GM12891 (cell line): ENCODE measurements around the gene PDE6B.
"Not testable (repeated sequence)": the region's sequence is repeated elsewhere in the genome, so short reads cannot be mapped to it uniquely, and the experiment has no call there.

ENCODE experiments used
- DNase-seq: peaks from one replicate; pipeline ENCODE4 v3.0.0; 2011; ENCODE audit warnings: low spot score; ENCODE audit not compliant: insufficient read length
- FAIRE-seq: peaks from 2 replicates; lab custom pipeline; 2011; peaks lifted over from hg19 to GRCh38; lab: Jason Lieb, UNC
- PAX5 ChIP-seq: IDR thresholded peaks from 2 replicates; pipeline ENCODE4 v1.6.1; 2011; ENCODE audit warnings: low read length, moderate library complexity, mild to moderate bottlenecking; ENCODE audit not compliant: insufficient read depth, severe bottlenecking
- POLR2A ChIP-seq: IDR thresholded peaks from 2 replicates; pipeline ENCODE4 v1.6.1; 2011; ENCODE audit warnings: low read depth, low read length, control low read depth
- POLR2AphosphoS5 ChIP-seq: IDR thresholded peaks from 2 replicates; pipeline ENCODE4 v1.6.1; 2011; ENCODE audit warnings: low read depth, low read length, control low read depth
- POU2F2 ChIP-seq: IDR thresholded peaks from 2 replicates; pipeline ENCODE4 v1.6.1; 2011; ENCODE audit warnings: low read depth, mild to moderate bottlenecking, control low read depth, low read length, moderate library complexity
- SPI1 ChIP-seq: IDR thresholded peaks from 2 replicates; pipeline ENCODE4 v1.6.1; 2011; ENCODE audit warnings: low read depth, low read length, control low read depth
- TAF1 ChIP-seq: IDR thresholded peaks from 2 replicates; pipeline ENCODE4 v1.6.1; 2011; ENCODE audit warnings: low read depth, low read length, control low read depth

Gene PDE6B

DNA sequence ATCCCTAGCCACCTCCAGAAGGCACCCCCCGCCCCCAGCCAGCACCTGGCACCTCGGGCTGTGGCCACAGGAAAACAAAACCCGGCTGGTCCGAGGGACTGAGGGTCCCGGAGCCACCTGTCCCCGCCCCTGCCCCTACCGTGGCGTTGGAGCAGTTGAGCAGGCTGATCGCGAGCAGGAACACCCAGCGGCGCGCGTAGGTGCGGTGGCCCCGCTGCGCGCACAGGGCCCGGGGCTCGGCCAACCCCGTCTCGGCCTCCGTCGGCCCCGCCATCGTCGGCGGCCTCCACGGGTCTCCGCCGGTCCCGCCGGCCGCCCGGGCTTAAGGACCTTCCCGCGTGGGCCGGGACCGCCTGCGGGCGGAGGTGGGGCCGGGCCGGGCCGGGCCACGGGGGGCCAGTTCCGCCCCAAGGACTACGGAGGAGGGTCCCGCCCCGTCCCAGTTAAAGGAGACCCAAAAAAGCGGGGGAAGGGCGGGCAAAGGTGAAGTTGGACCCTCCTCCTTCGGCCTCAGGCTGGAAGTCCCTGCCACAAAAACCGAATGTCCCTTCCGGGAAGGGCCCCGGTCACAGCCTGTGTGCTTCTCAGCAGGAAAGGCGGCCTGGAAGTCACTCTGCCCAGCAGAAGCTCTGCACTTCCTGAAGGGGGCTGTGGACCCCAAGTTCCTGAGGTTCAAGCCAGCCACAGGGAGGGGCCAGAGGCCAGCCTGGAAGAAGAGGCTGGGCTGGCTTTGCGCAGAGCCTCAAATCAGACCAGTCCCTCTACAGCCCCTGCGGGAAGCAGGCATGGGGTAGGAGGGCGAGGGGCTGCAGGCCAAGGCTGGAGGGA lies 63.7 kb downstream of the PDE6B start, which contains the start of gene SLC49A3:
TSS of gene SLC49A3 (minus strand) at position 298 of the 828 bp plus-strand sequence. CDS start at position 274, 24 bp downstream.
- FAIRE-seq (no peak), DNase-seq (no peak)
- TF ChIP-seq POLR2A (no peak), SPI1 (no peak), POLR2AphosphoS5 (no peak), POU2F2 (no peak), TAF1 (no peak), PAX5 (no peak)

- FAIRE-seq (no peak), DNase-seq (no peak)
- TF ChIP-seq POLR2AphosphoS5 (no peak), POU2F2 (no peak), PAX5 (no peak), SPI1 (no peak), TAF1 (no peak), POLR2A (no peak)
These were observed 64.3 kb downstream of the PDE6B start for GRCh38 chr4:689723-690122.

GRCh38 chr4:692771-693554 lies 67.6 kb downstream of the PDE6B start:
- TF ChIP-seq SPI1 (no peak), PAX5 (no peak), POU2F2 (no peak), POLR2AphosphoS5 (no peak), POLR2A (no peak), TAF1 (no peak)
- no peak for FAIRE-seq
- no peak for DNase-seq

DNA sequence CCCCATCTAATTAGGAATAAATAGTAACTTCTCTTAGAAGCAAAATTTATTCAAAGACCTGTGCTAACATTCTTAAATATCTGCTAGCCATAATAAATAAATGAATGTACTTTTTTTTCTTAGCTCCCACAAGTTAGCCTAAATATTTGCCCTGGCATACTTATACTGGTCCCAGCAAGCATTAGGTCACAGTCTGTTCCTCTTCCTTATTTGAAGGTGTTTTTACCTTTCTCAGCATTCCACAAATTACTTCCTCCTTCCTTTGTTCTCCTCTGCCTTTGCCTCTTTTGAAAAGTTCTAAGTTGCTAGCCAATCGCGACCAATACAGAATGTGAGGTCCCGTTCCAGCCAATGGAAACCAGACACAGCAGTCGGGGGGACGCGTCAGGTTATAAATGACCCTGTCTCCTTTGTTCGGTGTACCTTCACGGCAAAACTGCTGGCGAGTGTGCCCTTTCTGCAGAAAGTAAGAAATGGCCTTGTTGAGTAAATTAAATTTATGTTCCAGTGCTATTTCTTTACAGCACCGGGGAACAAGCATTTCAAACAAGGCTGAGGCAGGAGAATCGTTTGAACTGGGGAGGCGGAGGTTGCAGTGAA lies 69.1 kb downstream of the PDE6B start:
- not testable (repeated sequence) for DNase-seq, FAIRE-seq

DNA sequence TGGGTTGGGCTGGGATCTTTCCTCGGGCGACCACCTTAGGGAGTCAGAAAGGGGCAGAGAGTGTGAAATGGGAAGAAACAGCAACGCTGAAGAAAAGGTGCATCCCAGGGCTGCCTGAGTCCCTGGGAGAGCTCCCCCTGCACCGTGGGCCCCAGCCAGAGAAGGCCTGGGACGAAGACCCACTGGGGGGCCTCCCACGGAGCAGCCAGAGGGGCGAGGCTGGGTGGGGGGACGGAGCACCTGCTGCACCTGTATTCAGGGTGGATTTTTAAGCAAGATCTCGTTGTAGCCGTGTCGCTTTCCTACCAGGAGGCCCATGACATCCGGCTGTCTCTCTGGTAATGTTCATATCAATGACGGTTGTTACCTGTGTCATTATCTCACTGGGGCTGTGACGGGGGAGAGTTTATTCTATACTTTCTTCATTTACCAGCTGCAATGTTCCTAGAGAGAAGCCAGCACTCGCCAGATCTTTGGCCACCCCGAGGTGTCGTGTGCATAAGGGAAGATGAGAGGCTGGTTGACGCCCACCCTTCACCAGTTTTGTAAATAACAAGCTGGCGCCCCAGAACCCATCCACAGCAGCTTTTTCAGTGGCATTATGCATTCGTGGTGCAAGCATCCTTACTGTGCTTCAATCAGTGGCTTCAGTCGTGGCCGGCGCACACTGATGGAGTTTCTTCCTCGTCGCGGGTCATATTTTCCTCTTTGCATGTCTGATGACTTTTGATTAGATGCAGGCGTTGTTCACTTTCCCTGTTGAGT lies 74.6 kb downstream of the PDE6B start:
- DNase-seq = no peak
- FAIRE-seq = no peak
- TF ChIP-seq POLR2A (no peak), POU2F2 (no peak), SPI1 (no peak), TAF1 (no peak), POLR2AphosphoS5 (no peak)

DNA sequence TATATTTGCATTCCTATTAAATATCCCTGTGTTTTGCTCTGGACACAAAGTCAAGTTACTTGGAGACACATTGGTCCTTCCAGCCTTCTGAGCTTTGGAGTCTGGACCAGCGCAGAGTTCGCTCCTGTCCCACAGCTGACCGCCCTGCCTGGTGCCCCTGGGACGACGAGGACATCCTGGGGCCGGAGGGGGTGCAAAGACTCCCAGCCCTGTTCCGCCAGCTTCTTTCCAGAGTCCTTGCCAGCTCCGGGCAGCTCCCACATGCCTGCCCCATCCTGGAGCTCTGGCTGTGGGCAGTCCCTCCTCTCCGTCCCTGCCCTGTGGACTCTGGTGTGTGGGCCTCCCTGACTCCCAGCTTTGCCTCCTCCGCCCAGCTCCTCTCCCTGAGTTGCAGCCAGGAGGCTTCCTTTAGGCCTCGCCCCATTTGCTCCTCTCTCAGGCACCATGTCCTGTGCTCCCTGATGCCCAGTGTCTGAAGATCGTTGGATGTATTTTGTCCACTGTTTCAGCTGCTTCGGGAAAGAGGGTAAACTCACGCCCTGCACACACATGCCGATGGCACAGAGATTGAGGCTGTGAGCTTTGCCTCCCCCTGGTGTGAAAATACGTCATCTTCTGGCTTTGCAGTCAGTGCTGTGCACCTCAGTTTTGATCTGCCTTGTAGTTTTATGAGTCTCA lies 75.4 kb downstream of the PDE6B start:
- DNase-seq = no peak
- TF ChIP-seq POLR2AphosphoS5 (no peak), POU2F2 (no peak), SPI1 (no peak), PAX5 (no peak), POLR2A (no peak), TAF1 (no peak)
- no peak for FAIRE-seq

- TF ChIP-seq POLR2AphosphoS5 (no peak), PAX5 (no peak), TAF1 (no peak), SPI1 (no peak), POU2F2 (no peak), POLR2A (no peak)
- FAIRE-seq = no peak
These were observed 77.3 kb downstream of the PDE6B start for GRCh38 chr4:702618-703048.

GRCh38 chr4:703336-704197 lies 78.2 kb downstream of the PDE6B start:
- DNase-seq = no peak
- no peak for FAIRE-seq
- TF ChIP-seq POU2F2 (no peak), POLR2AphosphoS5 (no peak), PAX5 (no peak), TAF1 (no peak), SPI1 (no peak)

More at GRCh38 chr4:702618-703048, 77.3 kb downstream of the PDE6B start:
- no peak for DNase-seq
